Lower leg skin (tissue), 3 donors: ENCODE measurements around the gene MAGEA9.
"Not testable (repeated sequence)": the region's sequence is repeated elsewhere in the genome, so short reads cannot be mapped to it uniquely, and the experiment has no call there.

Experiments
- CTCF ChIP-seq, 3 donors: fragments of 450-650 bp; IDR thresholded peaks; one replicate each; pipeline ENCODE4 v1.5.1; 2016; ENCODE audit warnings: antibody characterized with exemption in 3 of 3, mild to moderate bottlenecking in 3 of 3, moderate library complexity in 2 of 3
- POLR2A ChIP-seq, 2 donors: fragments of 450-650 bp; IDR thresholded peaks; one replicate each; pipeline ENCODE4 v1.6.1; 2016 to 2017; ENCODE audit warnings: antibody characterized with exemption in 2 of 2, mild to moderate bottlenecking in 1 of 2, moderate library complexity in 1 of 2

DNA sequence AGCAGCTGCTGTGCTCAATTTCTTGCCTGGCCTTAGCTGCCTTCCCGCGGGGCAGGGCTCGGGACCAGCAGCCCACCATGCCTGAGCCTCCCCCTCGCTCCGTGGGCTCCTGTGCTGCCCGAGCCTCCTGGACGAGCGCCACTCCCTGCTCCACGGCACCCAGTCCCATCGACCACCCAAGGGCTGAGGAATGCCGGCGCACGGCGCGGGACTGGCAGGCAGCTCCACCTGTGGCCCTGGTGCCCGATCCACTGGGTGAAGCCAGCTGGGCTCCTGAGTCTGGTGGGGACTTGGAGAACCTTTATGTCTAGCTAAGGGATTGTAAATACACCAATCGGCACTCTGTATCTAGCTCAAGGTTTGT is 23.0 kb upstream of the MAGEA9 start:
- TF ChIP-seq CTCF, POLR2A (IDR thresholded peaks at IDR 0.05): not testable (repeated sequence)
